Thyroid gland (tissue), 4 donors: ENCODE data around the gene CFAP44.

Experiments used
- POLR2A ChIP-seq, 2 donors: fragments of 450-650 bp; IDR thresholded peaks; one replicate each; pipeline ENCODE4 v1.6.1; 2017; ENCODE audit warnings: antibody characterized with exemption in 2 of 2, mild to moderate bottlenecking in 2 of 2, moderate library complexity in 1 of 2
- TF ChIP-seq, protein P1 (sequence below), 6 experiments: fragments of 200-600 bp in 3 of 6; fragments of 450-650 bp in 3 of 6; sonication (generic) in 3 of 6; IDR thresholded peaks; one replicate each; pipeline ENCODE4 v1.5.1; 2016 to 2019; ENCODE audit warnings: antibody characterized with exemption in 6 of 6, mild to moderate bottlenecking in 2 of 6, inconsistent platforms in 1 of 6, moderate library complexity in 1 of 6

DNA sequence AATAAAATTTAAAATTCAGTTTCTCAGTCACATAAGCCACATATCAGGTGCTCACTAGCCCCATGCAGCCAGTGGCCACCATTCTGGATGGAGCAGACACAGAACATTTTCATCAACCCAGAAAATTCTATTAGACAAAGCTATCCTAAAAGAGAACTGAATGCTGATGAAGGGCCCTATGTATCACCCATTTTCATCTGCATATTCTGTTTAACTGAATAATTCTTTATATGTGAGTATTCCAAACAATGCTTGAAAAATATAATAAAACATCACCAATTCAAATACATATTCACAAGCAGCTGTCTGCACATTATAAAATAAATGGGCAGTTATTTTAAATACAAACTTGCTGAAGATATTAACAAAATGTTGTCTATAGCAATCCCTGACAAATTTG is 14.2 kb upstream of the CFAP44 start:
- TF ChIP-seq POLR2A (IDR thresholded peaks at IDR 0.05) = no peak
- TF ChIP-seq, protein P1, sequence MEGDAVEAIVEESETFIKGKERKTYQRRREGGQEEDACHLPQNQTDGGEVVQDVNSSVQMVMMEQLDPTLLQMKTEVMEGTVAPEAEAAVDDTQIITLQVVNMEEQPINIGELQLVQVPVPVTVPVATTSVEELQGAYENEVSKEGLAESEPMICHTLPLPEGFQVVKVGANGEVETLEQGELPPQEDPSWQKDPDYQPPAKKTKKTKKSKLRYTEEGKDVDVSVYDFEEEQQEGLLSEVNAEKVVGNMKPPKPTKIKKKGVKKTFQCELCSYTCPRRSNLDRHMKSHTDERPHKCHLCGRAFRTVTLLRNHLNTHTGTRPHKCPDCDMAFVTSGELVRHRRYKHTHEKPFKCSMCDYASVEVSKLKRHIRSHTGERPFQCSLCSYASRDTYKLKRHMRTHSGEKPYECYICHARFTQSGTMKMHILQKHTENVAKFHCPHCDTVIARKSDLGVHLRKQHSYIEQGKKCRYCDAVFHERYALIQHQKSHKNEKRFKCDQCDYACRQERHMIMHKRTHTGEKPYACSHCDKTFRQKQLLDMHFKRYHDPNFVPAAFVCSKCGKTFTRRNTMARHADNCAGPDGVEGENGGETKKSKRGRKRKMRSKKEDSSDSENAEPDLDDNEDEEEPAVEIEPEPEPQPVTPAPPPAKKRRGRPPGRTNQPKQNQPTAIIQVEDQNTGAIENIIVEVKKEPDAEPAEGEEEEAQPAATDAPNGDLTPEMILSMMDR (IDR thresholded peaks at IDR 0.05) = no peak
